Activated naive CD4-positive, alpha-beta T cell treated with anti-CD3 and anti-CD28 coated beads, Interleukin-2, amount 10 ng/mL, durations not matched to agents 7 days and 5 days (primary cell): ENCODE data around the gene CBARP.

Source experiments
- CTCF ChIA-PET: fragments of 350-600 bp; sonication (Branson Sonifier 250); formaldehyde crosslinking; loops from one replicate; lab custom pipeline; 2021; ENCODE audit warnings: antibody characterized with exemption; lab: Charles Lee
- DNase-seq: peaks from one replicate; pipeline ENCODE4 v3.0.0-alpha.2; 2020
- H3K27ac Mint-ChIP-seq: one replicate; pipeline ENCODE4 v1.8.0; 2021; ENCODE audit warnings: mild to moderate bottlenecking, moderate library complexity, mixed read lengths
- H3K27me3 Mint-ChIP-seq: one replicate; pipeline ENCODE4 v1.8.0; 2021; ENCODE audit warnings: mild to moderate bottlenecking, mixed read lengths
- H3K36me3 Mint-ChIP-seq: one replicate; pipeline ENCODE4 v1.8.0; 2021; ENCODE audit warnings: mixed read lengths
- H3K4me1 Mint-ChIP-seq: one replicate; pipeline ENCODE4 v1.8.0; 2021; ENCODE audit warnings: mixed read lengths
- H3K4me3 Mint-ChIP-seq: one replicate; pipeline ENCODE4 v1.8.0; 2021; ENCODE audit warnings: mild to moderate bottlenecking, moderate library complexity, mixed read lengths
- H3K9me3 Mint-ChIP-seq: one replicate; pipeline ENCODE4 v1.8.0; 2021; ENCODE audit warnings: mixed read lengths

The CBARP gene

DNA sequence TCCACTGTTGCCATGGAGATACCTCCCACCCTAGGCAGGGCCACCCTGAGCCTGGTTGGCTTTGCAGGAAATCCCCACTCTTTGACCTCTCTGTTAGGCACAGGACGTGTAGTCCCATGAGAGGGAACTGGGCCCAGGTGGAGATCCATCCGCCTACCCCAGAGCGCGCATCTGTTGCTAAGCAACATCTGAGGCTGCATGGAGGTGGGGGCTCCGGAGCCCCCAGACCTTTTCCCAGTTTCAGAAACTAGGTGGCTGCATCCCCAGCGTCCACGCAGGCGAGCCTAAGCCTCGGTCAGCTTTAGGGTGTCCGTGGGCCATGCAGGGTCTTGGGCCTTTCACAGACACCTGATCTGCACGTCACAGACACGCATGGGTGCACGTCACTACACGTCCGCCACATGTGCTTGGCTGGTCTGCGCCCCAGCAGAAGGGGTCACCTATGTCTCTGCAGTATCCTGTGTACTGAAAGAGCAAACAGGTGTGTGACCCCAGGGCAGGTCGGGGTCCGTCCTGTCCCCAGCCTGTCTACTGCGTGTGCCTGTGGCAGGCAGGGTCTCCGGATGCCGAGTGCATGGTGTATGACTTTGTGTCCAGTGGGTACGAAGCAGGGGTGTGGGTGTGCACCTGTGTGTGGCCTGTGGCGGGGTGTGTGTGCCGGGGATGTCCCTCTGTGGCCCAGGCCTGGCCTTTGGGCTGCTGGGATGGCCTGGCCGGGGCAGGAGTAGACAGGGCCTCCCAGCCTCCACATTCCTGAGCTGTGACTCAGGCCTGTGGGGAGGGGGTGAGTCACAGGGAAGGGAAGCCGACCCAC, 27.2 kb upstream of the CBARP start:
- Mint-ChIP-seq H3K4me1 (peaks cover 61% of the 10 kb centered on the region), H3K9me3 (no peaks in the 10 kb centered on the region), H3K4me3 (peak overlapping the region; percentile 52), H3K27me3 (peaks cover 9% of the 10 kb centered on the region), H3K36me3 (peaks cover 5% of the 10 kb centered on the region), H3K27ac (peak overlapping the region; percentile 52)
- DNase-seq = no peak
- CTCF ChIA-PET = interaction anchor here (1.4 to 6.5 kb wide), 2 partner anchors 14 to 21 kb away, joined by 3 to 295 read pairs; partner anchors contain the start of gene ATP5F1D

- no peak for DNase-seq
- H3K36me3 Mint-ChIP-seq = peaks cover 10% of the 10 kb centered on the region
- no peaks in the 10 kb centered on the region for H3K9me3 Mint-ChIP-seq
- peaks cover 9% of the 10 kb centered on the region for H3K27me3 Mint-ChIP-seq
- CTCF ChIA-PET = interaction anchor here (2.7 kb wide), 1 partner anchor 19 kb away, joined by 18 read pairs; no protein-coding TSS in a partner anchor
- H3K4me3 Mint-ChIP-seq = peak overlapping the region; percentile 50
- peaks cover 67% of the 10 kb centered on the region for H3K4me1 Mint-ChIP-seq
- peak overlapping the region; percentile 58 for H3K27ac Mint-ChIP-seq
Measured at GRCh38 chr19:1263188-1263587, 25.4 kb upstream of the CBARP start.

DNA sequence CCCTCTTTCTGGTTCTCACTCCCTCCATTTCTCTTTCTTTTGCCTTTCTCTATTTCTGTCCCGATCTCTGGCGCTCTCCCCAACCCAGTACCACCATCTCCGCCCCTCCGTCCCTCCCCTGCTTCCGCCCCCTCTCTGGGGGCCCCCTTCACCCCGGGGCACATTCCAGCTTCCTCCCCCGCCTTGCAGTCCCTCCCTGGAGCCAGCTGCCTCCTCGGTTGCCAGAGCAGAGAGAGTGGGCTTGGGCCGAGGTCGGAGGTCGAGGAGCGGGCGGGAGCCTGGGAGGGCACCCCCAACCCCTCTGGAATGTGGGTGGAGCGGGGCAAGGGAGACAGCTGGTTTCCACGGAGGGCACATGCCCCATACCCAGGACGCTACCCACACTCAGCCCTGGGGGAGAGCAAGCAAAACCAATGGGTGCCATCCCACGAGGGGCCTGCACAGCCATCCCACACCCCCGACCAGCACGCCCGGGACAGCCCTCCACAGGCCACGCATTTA, 24.9 kb upstream of the CBARP start:
- H3K27ac Mint-ChIP-seq = no peak overlapping the region
- peaks cover 7% of the 10 kb centered on the region for H3K27me3 Mint-ChIP-seq
- CTCF ChIA-PET = interaction anchor here (2.7 kb wide), 1 partner anchor 19 kb away, joined by 18 read pairs; no protein-coding TSS in a partner anchor
- H3K4me3 Mint-ChIP-seq = peak overlapping the region; percentile 40
- no peaks in the 10 kb centered on the region for H3K9me3 Mint-ChIP-seq
- no peak for DNase-seq
- peaks cover 69% of the 10 kb centered on the region for H3K4me1 Mint-ChIP-seq
- peaks cover 13% of the 10 kb centered on the region for H3K36me3 Mint-ChIP-seq

DNA sequence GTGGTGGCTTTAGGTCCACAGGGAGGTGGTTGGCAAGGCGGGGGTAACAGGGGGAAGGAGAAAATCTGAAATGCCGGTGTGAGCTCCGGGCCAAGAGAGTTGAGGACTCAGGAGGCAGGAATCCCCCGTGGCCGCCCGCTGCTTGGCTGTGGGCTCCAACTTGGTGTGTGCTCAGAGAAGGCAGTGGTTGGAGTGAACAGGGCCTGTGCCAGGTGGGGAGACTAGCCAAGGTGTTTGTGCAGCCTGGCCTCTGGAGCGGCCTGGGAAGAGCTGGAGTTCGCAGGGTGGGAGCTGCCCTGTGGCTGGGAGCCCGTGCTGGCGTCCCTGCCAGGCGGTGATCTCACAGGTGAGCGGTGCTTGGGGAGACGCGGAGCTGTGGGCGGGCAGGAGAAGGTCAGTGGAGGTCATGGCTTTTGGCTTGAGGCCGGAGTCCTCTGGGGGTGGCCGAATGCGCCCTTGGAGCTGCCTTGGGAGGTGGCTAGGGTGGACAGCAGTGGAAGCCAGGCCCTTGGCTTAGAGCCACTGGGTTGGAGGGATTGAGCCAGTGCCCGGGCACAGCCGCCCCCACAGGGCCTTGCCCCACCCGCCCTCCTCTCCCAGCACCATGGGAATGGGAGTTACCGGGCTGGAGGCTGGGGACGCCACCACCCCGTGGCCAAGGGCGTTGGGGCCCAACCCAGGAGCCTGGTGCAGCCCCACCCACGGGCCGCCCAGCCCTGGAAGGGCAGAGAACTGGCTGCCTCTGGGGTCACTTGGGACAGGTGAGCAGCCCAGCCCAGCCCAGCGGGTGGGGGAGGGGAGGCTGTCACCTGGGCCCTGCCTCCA, 24.2 kb upstream of the CBARP start:
- no peak for DNase-seq
- H3K4me3 Mint-ChIP-seq = peak overlapping the region; percentile 94

GRCh38 chr19:1261538-1261797, 23.7 kb upstream of the CBARP start:
- H3K36me3 Mint-ChIP-seq = peaks cover 18% of the 10 kb centered on the region
- peaks cover 67% of the 10 kb centered on the region for H3K4me1 Mint-ChIP-seq
- H3K4me3 Mint-ChIP-seq = peak overlapping the region; percentile 94
- no peaks in the 10 kb centered on the region for H3K9me3 Mint-ChIP-seq
- H3K27me3 Mint-ChIP-seq = no peaks in the 10 kb centered on the region
- CTCF ChIA-PET = interaction anchor here (2.7 kb wide), 1 partner anchor 17 kb away, joined by 18 read pairs; no protein-coding TSS in a partner anchor
- DNase-seq = peak; percentile 54
- H3K27ac Mint-ChIP-seq = peak overlapping the region; percentile 95

More for the DNA sequence above, 24.2 kb upstream of the CBARP start:
- Mint-ChIP-seq H3K36me3 (peaks cover 18% of the 10 kb centered on the region), H3K9me3 (no peaks in the 10 kb centered on the region), H3K27me3 (peaks cover under 1% of the 10 kb centered on the region), H3K27ac (peak overlapping the region; percentile 95), H3K4me1 (peaks cover 67% of the 10 kb centered on the region)
- CTCF ChIA-PET = interaction anchor here (2.7 kb wide), 1 partner anchor 18 kb away, joined by 18 read pairs; no protein-coding TSS in a partner anchor

DNA sequence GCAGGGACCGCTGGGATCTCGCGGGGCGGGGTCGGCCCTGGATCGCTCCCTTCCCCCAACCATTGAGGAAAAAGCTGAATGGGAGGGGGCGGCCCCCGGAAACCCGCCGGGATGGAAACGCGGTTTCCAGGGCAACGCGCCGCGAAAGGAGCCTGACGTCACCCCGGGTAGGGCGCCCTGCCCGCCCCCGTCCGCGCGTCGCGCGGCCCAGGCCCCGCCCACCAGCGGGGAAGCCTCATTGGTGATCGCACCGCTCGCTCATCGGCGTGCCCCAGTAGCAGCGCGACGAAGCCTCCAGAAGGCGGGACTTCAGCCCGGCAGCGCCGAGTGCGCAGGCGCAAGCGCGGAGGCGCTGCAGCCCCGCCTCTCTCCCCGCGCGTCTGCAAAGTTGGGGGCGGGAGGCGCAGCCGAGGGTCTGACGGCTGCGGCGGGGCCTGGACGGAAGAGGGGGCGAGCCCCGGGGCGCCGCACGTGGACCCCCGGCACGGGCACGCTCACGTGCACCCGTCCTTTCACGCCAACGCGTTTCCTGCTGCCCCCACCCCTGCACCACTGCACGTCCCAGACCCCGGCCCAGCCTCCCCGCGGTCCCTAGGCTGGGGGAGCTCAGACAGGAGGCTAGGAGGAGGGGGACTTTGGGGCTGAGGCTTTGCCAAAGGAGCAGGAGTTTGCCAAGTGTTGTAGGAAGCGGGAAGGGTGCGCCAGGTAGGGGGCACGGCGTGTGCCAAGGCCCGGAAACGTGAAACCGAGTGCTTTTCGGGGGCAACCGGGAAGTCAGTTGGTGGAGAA, 23.1 kb upstream of the CBARP start:
- Mint-ChIP-seq H3K4me3 (peak overlapping the region; percentile 94), H3K4me1 (peaks cover 65% of the 10 kb centered on the region), H3K36me3 (peaks cover 21% of the 10 kb centered on the region), H3K9me3 (no peaks in the 10 kb centered on the region), H3K27me3 (no peaks in the 10 kb centered on the region), H3K27ac (peak overlapping the region; percentile 98)
- CTCF ChIA-PET = interaction anchor here (2.7 kb wide), 1 partner anchor 17 kb away, joined by 18 read pairs; no protein-coding TSS in a partner anchor
- peak; percentile 97 for DNase-seq

GRCh38 chr19:1259876-1260748, 22.3 kb upstream of the CBARP start:
- Mint-ChIP-seq H3K27me3 (no peaks in the 10 kb centered on the region), H3K4me3 (peak overlapping the region; percentile 94), H3K4me1 (peaks cover 61% of the 10 kb centered on the region), H3K36me3 (peaks cover 22% of the 10 kb centered on the region), H3K9me3 (no peaks in the 10 kb centered on the region), H3K27ac (peak overlapping the region; percentile 98)
- CTCF ChIA-PET = no interaction called here
- peak; percentile 72 for DNase-seq

DNA sequence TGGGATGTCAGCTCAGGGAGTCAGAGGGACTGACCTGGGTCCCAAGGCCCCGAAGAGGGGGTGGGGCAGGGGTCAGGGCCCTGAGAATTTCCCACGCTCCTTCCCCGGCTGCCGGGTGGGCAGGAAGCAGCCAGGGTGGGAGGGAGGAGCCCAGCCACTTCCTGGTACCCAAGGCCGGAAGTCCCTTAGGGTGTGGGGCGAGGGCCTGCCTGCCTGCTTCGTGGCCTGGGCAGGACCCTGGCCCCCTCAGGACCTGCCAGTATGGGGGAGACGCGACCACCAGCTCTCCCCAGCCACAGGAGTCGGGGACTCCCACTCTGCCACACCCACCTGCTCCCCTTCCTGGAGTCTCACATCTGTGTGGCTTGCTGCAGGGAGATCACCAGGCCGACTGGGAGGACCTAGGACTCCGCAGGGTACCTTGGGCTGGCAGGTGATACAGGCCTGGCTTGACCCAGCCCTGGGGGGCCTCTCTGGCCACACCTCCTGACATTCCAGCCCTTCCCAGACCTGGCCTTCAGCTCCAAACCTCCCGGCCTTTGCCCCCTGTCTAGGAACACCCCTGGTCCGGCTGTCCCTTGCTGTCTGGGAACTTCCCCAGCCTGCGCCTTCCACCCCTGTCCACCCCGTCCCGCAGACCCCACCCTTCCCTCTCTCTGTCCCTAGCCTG, 21.5 kb upstream of the CBARP start:
- Mint-ChIP-seq H3K9me3 (no peaks in the 10 kb centered on the region), H3K4me3 (peak overlapping the region; percentile 89), H3K4me1 (peaks cover 64% of the 10 kb centered on the region), H3K27me3 (no peaks in the 10 kb centered on the region), H3K36me3 (peaks cover 29% of the 10 kb centered on the region), H3K27ac (peak overlapping the region; percentile 98)
- DNase-seq = peak; percentile 86
- CTCF ChIA-PET = interaction anchor here (5.0 kb wide), 1 partner anchor 7 kb away, joined by 17 read pairs; no protein-coding TSS in a partner anchor

GRCh38 chr19:1258707-1259205, 21.0 kb upstream of the CBARP start:
- no peaks in the 10 kb centered on the region for H3K9me3 Mint-ChIP-seq
- no peak for DNase-seq
- peak overlapping the region; percentile 98 for H3K27ac Mint-ChIP-seq
- CTCF ChIA-PET = interaction anchor here (5.0 kb wide), 1 partner anchor 8 kb away, joined by 17 read pairs; no protein-coding TSS in a partner anchor
- peak overlapping the region; percentile 89 for H3K4me3 Mint-ChIP-seq
- peaks cover 63% of the 10 kb centered on the region for H3K4me1 Mint-ChIP-seq
- peaks cover 29% of the 10 kb centered on the region for H3K36me3 Mint-ChIP-seq
- no peaks in the 10 kb centered on the region for H3K27me3 Mint-ChIP-seq

DNA sequence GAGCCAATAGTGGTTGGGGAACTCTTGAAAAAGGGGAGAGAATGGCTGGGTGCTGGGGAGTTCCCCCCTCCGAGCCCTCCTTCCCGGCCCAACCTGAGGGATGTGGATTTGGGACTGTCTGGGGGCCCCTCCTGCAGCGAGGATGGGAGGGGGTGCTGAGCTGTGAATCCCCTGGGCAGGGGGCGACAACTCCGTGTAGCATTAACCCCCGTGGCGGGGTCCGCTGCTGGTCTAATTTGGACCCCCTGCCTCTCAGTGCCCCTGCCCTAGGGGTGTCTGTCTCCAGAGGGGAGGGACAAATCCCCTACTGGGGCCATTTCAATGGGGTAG, 20.3 kb upstream of the CBARP start:
- Mint-ChIP-seq H3K4me3 (peak overlapping the region; percentile 61), H3K9me3 (no peaks in the 10 kb centered on the region), H3K27me3 (no peaks in the 10 kb centered on the region), H3K4me1 (peaks cover 62% of the 10 kb centered on the region), H3K36me3 (peaks cover 34% of the 10 kb centered on the region), H3K27ac (peak overlapping the region; percentile 98)
- no peak for DNase-seq
- CTCF ChIA-PET = interaction anchor here (5.0 kb wide), 1 partner anchor 9 kb away, joined by 17 read pairs; no protein-coding TSS in a partner anchor

DNA sequence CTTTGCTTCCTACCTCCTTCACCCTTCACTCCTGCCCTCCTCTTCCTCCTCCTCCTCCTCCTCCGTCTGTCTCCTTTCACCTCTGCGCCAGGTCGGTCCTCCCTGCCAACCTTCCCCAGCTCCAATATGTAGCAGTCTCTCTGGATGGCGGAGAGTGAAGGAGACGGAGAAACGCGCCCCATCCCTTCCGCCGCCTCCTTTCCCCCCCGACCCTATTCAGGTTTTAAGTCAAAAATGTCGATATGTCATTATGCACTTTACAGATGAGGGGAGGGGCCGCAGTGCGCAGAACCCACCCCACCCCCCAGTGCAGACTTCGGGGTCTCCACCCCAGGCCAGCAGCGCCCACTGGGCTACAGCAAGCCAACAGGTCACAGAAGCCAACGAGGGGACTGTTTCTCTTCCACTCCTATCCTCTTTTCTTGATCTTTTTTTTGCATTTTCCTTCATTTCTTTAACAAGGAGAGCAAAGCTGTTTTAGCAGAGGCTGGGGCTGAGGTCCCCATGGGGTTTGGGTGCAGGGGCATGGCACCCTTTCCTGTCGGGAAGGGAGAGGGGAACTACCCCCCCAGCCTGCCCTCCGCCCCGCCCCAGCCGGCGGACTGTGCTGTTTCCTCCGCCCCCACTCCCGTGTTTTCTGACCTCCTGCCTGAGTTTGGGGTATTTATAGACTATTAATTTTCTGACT, 19.8 kb upstream of the CBARP start:
- Mint-ChIP-seq H3K27me3 (no peaks in the 10 kb centered on the region), H3K36me3 (peaks cover 34% of the 10 kb centered on the region), H3K27ac (peak overlapping the region; percentile 98), H3K4me3 (peak overlapping the region; percentile 61), H3K9me3 (no peaks in the 10 kb centered on the region), H3K4me1 (peaks cover 57% of the 10 kb centered on the region)
- CTCF ChIA-PET = interaction anchor here (5.0 kb wide), 1 partner anchor 9 kb away, joined by 17 read pairs; no protein-coding TSS in a partner anchor
- no peak for DNase-seq
